ENCODE data around the gene C1orf198. TPM values are rescaled to one million over a fixed set of nuclear protein-coding genes. Genes with fewer than 3 reads are reported as not detected.
"Not testable (repeated sequence)": the region's sequence is repeated elsewhere in the genome, so short reads cannot be mapped to it uniquely, and the experiment has no call there.

C1orf198 gene
- total RNA-seq, 8 experiments from 2014 or later, result 10.5 to 62.8 (median 38.9) TPM

DNA sequence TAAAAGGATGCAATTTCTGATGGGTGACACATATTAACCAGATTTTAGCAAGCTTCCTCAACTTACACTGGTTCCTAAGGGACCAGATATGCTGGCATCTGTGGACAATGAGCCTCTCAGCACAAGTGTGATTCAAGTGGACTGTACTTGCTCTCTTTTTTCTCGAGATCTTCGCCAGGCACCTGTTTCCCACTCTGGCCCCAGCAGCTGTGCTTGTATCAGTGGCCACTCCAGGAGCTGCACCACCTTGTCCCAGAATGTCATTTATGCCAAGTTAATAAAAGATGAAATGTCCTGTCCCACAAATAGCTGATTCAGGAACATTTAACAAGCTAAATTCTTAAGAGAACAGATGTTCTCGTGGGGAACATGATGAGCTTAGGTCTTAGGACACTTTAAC is 14.6 kb downstream of the C1orf198 start:
- in situ Hi-C loops (cut with MboI; ENCODE audit: low pct_unique_long_range_greater_than_20kb in 2 of 9, low sequenced_read_pairs in 9 of 9, unreplicated experiment in 9 of 9), result no loop called here
- no peak overlapping the region for H3K27ac ChIP-seq
- 67 to 100% (median 91%) methylated on average over 1 to 3 of the region's 3 CpGs; no CpG with 5 or more reads in 2 of the 10 experiments for WGBS, 10 experiments
- no peak overlapping the region for H3K4me3 ChIP-seq
- ATAC-seq (replicated peaks in 6 of 8), result no peak
- H3K4me1 ChIP-seq (replicated peaks in 1 of 2), result peaks cover 4 to 19% of the 10 kb centered on the region in 2 donors

DNA sequence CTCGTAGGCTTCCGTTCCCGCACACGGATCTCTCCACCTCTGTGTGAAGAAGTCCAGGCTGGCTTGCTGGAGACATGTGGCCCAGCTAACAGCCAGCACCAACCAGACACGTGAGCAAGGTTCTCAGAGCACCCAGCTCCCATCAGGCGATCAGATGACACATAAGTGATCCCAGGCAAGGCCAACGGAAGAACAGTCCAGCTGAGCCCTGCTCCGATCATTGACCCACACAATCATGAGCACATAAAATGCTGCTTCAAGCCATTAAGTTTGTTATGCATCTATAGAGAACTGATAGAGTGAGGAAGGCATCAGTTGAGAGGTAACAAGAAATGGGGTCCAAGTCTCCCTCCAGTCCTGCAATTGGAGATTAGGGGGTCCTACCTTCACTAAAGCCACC is 15.4 kb downstream of the C1orf198 start:
- in situ Hi-C loops (cut with MboI; ENCODE audit: low pct_unique_long_range_greater_than_20kb in 2 of 9, low sequenced_read_pairs in 9 of 9, unreplicated experiment in 9 of 9), result no loop called here
- ATAC-seq (replicated peaks in 6 of 8), result no peak
- peaks cover 0 to 11% of the 10 kb centered on the region in 2 donors for H3K4me1 ChIP-seq (replicated peaks in 1 of 2)
- no peak overlapping the region for H3K4me3 ChIP-seq
- H3K27ac ChIP-seq, result no peak overlapping the region
- WGBS, 10 experiments, result 80 to 100% (median 94%) methylated on average over 1 to 7 of the region's 8 CpGs; no CpG with 5 or more reads in 4 of the 10 experiments

DNA sequence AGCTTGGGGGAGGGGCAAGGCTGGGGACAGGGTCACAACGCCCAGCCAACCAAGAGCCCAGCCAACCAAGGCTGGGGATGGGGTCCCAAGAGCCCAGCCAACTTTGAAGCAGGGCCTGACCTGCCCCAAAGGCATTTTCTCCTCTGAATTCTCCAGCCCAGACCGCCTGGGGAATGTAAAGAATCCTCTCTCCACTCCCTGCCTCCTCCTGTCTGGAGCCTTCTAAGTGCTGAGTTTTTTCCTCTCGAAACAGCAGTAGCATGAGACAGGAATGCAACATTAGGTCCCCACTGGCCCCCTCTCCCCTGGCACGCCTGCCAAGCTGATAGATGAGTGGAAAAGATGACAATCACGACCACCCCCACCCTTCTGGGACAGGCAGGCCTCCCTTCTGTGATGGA is 17.0 kb downstream of the C1orf198 start:
- peak in 2 of 8 experiments; percentile 36 to 45 for ATAC-seq (replicated peaks in 6 of 8)
- H3K4me3 ChIP-seq, result no peak overlapping the region
- no peak overlapping the region for H3K27ac ChIP-seq
- in situ Hi-C loops (cut with MboI; ENCODE audit: low pct_unique_long_range_greater_than_20kb in 2 of 9, low sequenced_read_pairs in 9 of 9, unreplicated experiment in 9 of 9), result no loop called here
- peaks cover 0 to 6% of the 10 kb centered on the region in 2 donors for H3K4me1 ChIP-seq (replicated peaks in 1 of 2)
- WGBS, 10 experiments, result 67 to 100% (median 70%) methylated on average over 1 to 3 of the region's 5 CpGs; no CpG with 5 or more reads in 5 of the 10 experiments

DNA sequence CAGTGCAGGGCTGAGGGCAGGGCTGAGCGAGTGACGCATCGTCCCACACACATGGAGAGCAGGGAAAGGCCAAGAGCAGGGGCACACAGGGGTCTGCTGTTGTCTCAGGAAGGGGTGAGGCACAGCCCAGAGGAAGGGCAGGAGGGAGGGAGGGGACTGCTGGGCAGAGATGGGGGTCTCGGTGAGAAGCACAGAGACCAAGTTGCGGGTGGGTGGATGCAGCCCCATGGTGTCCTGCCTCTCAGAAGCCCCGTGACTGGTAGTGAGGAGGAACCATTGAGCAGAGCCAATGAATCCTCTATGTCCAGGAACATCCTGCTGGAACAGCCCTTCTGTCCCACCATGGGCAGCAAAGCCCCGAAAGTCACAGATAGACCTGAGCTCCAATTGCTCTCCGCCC is 17.8 kb downstream of the C1orf198 start:
- Histone ChIP-seq H3K27ac (no peak overlapping the region), H3K4me1 (replicated peaks in 1 of 2) (no peaks in the 10 kb centered on the region), H3K4me3 (no peak overlapping the region)
- 93 to 96% methylated on average over 3 to 4 of the region's 8 CpGs; no CpG with 5 or more reads in 8 of the 10 experiments for WGBS, 10 experiments
- in situ Hi-C loops (cut with MboI; ENCODE audit: low pct_unique_long_range_greater_than_20kb in 2 of 9, low sequenced_read_pairs in 9 of 9, unreplicated experiment in 9 of 9), result no loop called here
- no peak for ATAC-seq (replicated peaks in 6 of 8)

DNA sequence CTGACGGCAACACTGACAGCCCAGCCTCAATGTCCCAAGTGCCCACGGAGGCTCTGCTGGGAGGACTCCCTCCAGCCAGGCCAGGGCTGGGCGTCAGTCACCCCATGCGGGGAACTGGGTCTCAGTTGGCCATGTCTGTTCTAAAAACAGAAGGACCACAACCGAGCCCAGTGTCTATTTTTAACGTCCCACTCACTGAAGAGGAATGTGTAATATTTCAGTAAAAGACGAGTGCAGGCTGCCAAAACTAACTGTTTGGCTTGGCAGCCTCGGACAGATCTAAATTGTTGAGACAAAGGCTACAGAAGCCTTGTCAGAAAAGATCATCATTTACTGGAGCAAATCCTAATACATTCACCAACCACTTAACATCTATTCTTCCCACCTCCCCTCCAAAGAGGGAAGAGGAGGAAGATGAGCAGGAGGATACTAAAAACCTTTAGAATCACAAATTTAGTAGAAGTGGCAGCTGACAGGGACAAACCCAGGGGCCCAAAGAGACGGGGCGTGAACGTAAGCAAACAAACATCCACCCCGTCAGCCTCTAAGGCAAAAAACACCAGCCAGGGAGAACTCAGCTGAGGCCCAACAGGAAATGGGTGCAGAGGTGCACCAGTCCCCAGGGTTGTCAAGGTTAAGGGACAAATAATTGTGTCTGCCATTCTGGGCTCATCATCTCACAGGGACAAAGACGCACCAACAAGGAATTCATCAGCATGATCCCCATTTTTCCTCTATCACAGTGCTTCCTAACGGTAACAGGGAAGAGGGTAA is 18.7 kb downstream of the C1orf198 start:
- in situ Hi-C loops (cut with MboI; ENCODE audit: low pct_unique_long_range_greater_than_20kb in 2 of 9, low sequenced_read_pairs in 9 of 9, unreplicated experiment in 9 of 9), result no loop called here
- H3K4me1 ChIP-seq (replicated peaks in 1 of 2), result no peaks in the 10 kb centered on the region
- H3K27ac ChIP-seq, result no peak overlapping the region
- peak in 5 of 8 experiments; percentile 17 to 92 (median 82) for ATAC-seq (replicated peaks in 6 of 8)
- 0 to 95% (median 89%) methylated on average over 2 to 14 of the region's 14 CpGs for WGBS, 10 experiments
- H3K4me3 ChIP-seq, result no peak overlapping the region

DNA sequence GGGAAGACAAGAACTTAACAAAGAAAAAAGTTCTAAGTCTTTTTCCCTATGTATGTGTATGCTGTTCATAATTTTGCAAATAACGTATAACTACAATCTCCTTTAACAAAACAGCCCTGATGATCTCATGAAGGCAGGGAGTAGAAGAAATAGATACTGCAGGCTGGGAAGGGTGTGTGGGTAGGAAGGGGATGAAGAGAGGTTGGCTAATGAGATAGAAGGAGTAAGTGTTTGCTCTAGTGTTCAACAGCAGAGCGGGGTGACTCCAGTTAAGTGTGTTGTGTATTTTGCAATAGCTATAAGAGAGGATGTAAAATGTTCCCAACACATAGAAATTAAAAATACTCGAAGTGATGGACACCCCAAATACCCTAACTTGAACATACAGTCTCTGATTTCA is 20.1 kb downstream of the C1orf198 start:
- H3K27ac ChIP-seq, result no peak overlapping the region
- in situ Hi-C loops (cut with MboI; ENCODE audit: low pct_unique_long_range_greater_than_20kb in 2 of 9, low sequenced_read_pairs in 9 of 9, unreplicated experiment in 9 of 9), result no loop called here
- H3K4me3 ChIP-seq, result no peak overlapping the region
- WGBS, 10 experiments, result 33 to 100% (median 84%) methylated on average over 1 to 3 of the region's 3 CpGs; no CpG with 5 or more reads in 1 of the 10 experiments
- H3K4me1 ChIP-seq (replicated peaks in 1 of 2), result no peaks in the 10 kb centered on the region
- ATAC-seq (replicated peaks in 6 of 8), result no peak

DNA sequence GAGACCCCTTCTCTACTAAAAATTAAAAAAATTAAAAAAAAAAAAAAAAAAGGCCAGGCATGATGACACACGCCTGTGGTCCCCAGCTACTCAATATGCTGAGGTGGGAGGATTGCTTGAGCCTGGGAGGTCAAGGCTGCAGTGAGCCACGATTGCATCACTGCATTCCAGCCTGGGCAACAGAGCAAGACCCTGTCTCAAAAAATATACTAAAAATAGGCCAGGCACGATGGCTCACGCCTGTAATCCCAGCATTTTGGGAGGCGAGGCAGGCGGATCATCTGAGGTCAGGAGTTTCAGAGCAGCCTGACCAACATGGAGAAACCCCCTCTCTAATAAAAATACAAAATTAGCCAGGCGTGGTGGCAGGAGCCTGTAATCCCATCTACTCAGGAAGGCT is 23.1 kb downstream of the C1orf198 start:
- H3K4me1 ChIP-seq (replicated peaks in 1 of 2); ATAC-seq (replicated peaks in 6 of 8); in situ Hi-C loops (cut with MboI; ENCODE audit: low pct_unique_long_range_greater_than_20kb in 2 of 9, low sequenced_read_pairs in 9 of 9, unreplicated experiment in 9 of 9); H3K4me3 ChIP-seq; H3K27ac ChIP-seq: not testable (repeated sequence)
- WGBS, 10 experiments, result 43 to 100% (median 93%) methylated on average over 1 to 7 of the region's 7 CpGs; no CpG with 5 or more reads in 1 of the 10 experiments

DNA sequence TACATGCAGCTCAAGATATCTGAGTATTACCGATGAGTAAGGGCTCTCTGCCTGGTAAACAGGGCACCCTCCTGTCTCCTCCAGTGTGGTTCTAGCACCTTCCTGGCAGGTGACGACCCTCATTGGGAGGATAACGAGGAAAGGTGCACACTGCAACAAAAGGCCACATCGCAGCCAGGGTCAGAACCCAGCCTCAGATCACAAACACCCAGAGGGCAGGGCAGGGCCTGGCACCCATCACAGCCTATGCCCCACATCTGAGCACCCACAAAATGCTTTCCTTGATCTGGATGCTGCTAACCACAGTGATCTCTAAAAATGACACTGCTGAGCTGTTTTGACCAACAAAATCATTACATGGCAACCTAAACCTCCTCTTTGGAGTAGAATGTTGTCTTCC is 23.8 kb downstream of the C1orf198 start:
- 80 to 100% (median 97%) methylated on average over 1 to 3 of the region's 4 CpGs; no CpG with 5 or more reads in 3 of the 10 experiments for WGBS, 10 experiments
- in situ Hi-C loops (cut with MboI; ENCODE audit: low pct_unique_long_range_greater_than_20kb in 2 of 9, low sequenced_read_pairs in 9 of 9, unreplicated experiment in 9 of 9), result no loop called here
- Histone ChIP-seq H3K4me1 (replicated peaks in 1 of 2) (no peaks in the 10 kb centered on the region), H3K27ac (no peak overlapping the region), H3K4me3 (no peak overlapping the region)
- no peak for ATAC-seq (replicated peaks in 6 of 8)

DNA sequence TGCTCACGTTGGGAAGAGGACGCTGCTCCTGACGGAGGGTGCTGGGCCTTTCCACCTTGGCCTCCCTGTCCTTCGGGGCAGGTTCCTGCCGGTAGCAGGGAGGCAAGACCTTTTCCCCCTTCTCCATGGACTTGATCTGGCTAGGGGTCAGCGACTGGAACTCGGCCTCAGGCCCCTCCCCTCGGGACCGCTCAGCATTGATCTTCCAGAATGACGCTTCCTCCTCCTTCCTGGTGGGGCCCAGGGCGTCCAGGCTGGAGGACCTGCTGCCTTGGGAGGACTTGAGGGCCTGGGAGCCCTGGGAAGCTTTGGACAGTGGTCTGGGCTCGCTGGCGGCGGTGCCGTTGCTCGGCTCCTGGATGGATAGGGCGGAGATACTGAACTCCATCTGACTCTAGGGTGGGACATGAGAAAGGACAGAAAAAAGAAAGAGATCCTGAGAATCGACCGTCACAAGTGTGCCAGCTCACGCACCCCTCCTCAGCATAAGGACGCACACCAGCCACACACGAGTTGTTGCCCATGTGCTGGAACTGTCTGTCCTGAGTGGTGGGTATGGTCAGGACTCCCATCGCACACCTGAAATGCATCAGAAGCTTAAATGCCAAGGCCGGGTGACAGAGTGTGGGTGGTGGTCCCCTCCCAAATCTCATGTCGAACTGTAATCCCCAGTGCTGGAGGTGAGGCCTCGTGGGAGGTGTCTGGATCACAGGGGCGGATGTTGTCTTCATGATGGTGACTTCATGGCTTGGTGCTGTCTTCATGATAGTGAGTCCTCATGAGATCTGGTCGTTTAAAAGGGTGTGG is 24.6 kb downstream of the C1orf198 start:
- Histone ChIP-seq H3K27ac (no peak overlapping the region), H3K4me1 (replicated peaks in 1 of 2) (no peaks in the 10 kb centered on the region), H3K4me3 (no peak overlapping the region)
- 68 to 100% (median 92%) methylated on average over 1 to 18 of the region's 28 CpGs; no CpG with 5 or more reads in 2 of the 10 experiments for WGBS, 10 experiments
- in situ Hi-C loops (cut with MboI; ENCODE audit: low pct_unique_long_range_greater_than_20kb in 2 of 9, low sequenced_read_pairs in 9 of 9, unreplicated experiment in 9 of 9), result no loop called here
- no peak for ATAC-seq (replicated peaks in 6 of 8)

DNA sequence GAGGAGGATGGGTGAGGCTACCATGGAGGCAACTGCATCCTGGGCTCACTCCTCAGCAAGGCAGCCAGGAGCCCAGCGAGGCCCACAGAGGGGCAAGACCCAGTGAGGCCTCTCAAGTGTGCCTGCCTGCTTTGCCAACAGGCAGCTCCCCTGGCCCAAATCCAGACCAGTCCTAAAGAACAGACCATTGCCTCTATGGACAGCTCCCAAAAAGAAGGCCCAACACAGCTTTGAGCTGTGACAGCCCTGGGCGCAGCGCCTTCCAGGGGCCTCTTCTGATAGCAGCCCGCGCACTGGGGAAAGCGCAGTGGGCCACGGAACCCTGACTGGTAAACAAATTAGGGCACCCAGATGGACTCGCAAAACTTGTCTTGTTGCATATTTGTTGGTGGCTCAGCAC is 25.5 kb downstream of the C1orf198 start:
- H3K4me3 ChIP-seq, result no peak overlapping the region
- no peak overlapping the region for H3K27ac ChIP-seq
- no peak for ATAC-seq (replicated peaks in 6 of 8)
- 91 to 100% (median 99%) methylated on average over 1 to 7 of the region's 8 CpGs; no CpG with 5 or more reads in 4 of the 10 experiments for WGBS, 10 experiments
- H3K4me1 ChIP-seq (replicated peaks in 1 of 2), result no peaks in the 10 kb centered on the region
- in situ Hi-C loops (cut with MboI; ENCODE audit: low pct_unique_long_range_greater_than_20kb in 2 of 9, low sequenced_read_pairs in 9 of 9, unreplicated experiment in 9 of 9), result no loop called here

DNA sequence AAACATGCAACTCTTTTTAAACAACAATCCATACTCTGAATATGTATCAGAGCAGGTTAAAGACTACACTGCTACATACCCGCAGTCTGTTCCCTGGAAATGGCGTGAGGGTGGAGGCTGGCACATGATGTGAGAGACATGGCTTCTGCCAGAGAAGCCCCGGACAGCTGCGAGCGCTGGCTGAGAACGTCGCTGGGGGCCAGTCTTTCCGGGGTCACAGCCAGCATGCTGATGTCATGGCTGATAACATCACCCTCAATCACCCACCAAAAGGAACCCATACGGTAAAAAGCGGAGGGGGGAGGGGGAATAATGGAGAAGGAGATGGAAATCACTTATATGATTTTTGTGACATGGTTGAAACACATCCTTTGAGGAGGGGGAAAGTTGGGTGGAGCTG is 29.1 kb downstream of the C1orf198 start:
- 58 to 100% (median 97%) methylated on average over 6 to 10 of the region's 10 CpGs; no CpG with 5 or more reads in 3 of the 10 experiments for WGBS, 10 experiments
- in situ Hi-C loops (cut with MboI; ENCODE audit: low pct_unique_long_range_greater_than_20kb in 2 of 9, low sequenced_read_pairs in 9 of 9, unreplicated experiment in 9 of 9), result no loop called here
- ATAC-seq (replicated peaks in 6 of 8), result no peak
- Histone ChIP-seq H3K27ac (no peak overlapping the region), H3K4me3 (no peak overlapping the region), H3K4me1 (replicated peaks in 1 of 2) (peaks cover 8 to 14% of the 10 kb centered on the region in 2 donors)

DNA sequence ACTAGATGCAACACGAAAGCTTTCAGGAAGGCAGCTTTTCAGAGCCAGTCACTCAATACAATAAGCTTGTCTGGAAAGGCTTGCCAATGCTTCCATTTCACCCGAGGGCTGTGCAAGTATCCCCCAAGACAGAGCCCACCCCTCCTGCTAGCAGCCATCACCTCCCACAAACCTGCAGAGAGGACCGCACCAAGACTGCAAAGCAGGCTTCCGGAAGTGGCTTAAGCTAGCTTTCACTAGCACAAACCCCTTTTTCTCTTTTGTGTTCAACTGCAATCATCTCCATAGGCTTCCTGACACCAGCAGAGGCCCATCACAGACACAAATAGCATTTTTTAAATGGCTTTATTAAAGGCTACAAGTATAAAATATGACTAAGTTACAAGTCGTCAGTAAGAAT is 31.5 kb downstream of the C1orf198 start:
- peak in 5 of 8 experiments; percentile 19 to 68 (median 42) for ATAC-seq (replicated peaks in 6 of 8)
- Histone ChIP-seq H3K4me1 (replicated peaks in 1 of 2) (peaks cover 8 to 14% of the 10 kb centered on the region in 2 donors), H3K27ac (no peak overlapping the region), H3K4me3 (no peak overlapping the region)
- 59 to 95% (median 77%) methylated on average over 1 to 5 of the region's 5 CpGs; no CpG with 5 or more reads in 1 of the 10 experiments for WGBS, 10 experiments
- in situ Hi-C loops (cut with MboI; ENCODE audit: low pct_unique_long_range_greater_than_20kb in 2 of 9, low sequenced_read_pairs in 9 of 9, unreplicated experiment in 9 of 9), result no loop called here

DNA sequence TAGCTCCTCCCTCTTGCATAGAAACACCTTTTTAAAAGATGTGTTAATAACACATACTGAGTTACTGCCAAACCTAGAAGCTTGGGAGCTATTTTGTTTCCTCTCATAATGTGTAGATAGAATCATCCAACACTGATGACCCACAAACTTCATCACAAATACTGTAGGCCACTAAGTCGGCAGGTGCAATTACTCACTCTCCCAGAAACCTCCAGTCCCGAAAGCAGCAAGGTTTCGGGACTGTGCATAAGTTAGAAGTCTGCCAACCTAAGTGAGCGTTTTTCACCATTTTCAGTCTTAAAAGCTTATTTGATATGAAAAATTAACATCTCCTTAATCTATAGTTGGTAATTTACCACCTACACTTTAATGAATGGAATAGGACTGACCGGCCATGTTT is 32.0 kb downstream of the C1orf198 start:
- in situ Hi-C loops (cut with MboI; ENCODE audit: low pct_unique_long_range_greater_than_20kb in 2 of 9, low sequenced_read_pairs in 9 of 9, unreplicated experiment in 9 of 9), result no loop called here
- no peak for ATAC-seq (replicated peaks in 6 of 8)
- Histone ChIP-seq H3K4me3 (no peak overlapping the region), H3K27ac (no peak overlapping the region), H3K4me1 (replicated peaks in 1 of 2) (peaks cover 8 to 14% of the 10 kb centered on the region in 2 donors)
- WGBS, 10 experiments, result 88 to 100% (median 94%) methylated on average over 1 to 5 of the region's 5 CpGs; no CpG with 5 or more reads in 1 of the 10 experiments

Data from motor neuron (in vitro differentiated cells).